K562 (cell line): ENCODE measurements around the gene KCTD6. TPM values are rescaled to one million over a fixed set of nuclear protein-coding genes. Genes with fewer than 3 reads are reported as not detected.
A peak's percentile ranks its signal among the peaks of the same experiment; 100 is the strongest.

Experiments used
- ELF4 ChIP-seq: fragments of 450-650 bp; formaldehyde crosslinking; IDR thresholded peaks from 2 replicates; pipeline ENCODE4 v1.4.0; 2022; ENCODE audit warnings: missing genetic modification characterization
- HNRNPUL1 ChIP-seq: fragments of 200-400 bp; formaldehyde crosslinking; IDR thresholded peaks from 2 replicates; pipeline ENCODE4 v1.6.1; 2017; ENCODE audit warnings: low read length
- MGA ChIP-seq: fragments of 450-650 bp; IDR thresholded peaks from 2 replicates; pipeline ENCODE4 v1.6.1; 2016; ENCODE audit warnings: mild to moderate bottlenecking, moderate library complexity
- NRF1 ChIP-seq, 2 experiments: fragments of 450-650 bp; IDR thresholded peaks in 1 of 2; conservative IDR thresholded peaks in 1 of 2; 2 replicates each; pipeline ENCODE4 v1.6.1; 2014; ENCODE audit warnings: mild to moderate bottlenecking in 2 of 2
- RERE ChIP-seq: sonication (generic); formaldehyde crosslinking; IDR thresholded peaks from 2 replicates; pipeline ENCODE4 v1.8.0; 2023; ENCODE audit warnings: missing genetic modification reagents, mild to moderate bottlenecking, borderline replicate concordance
- SAP30 ChIP-seq: fragments of 200-600 bp; sonication (generic); IDR thresholded peaks from 2 replicates; pipeline ENCODE4 v1.6.1; 2012; ENCODE audit warnings: borderline replicate concordance, low read depth, mild to moderate bottlenecking, moderate library complexity, low read length, control low read depth, inconsistent platforms; ENCODE audit not compliant: insufficient read depth, poor library complexity, severe bottlenecking
- polyA plus RNA-seq, 8 experiments: library from polyadenylated mRNA; depleted of rRNA in 4 of 8; stranded (reverse) in 5 of 8; unstranded in 3 of 8; fragments of >200 nt; fragmentation: Nextera tagmentation in 2 of 8; fragmentation: Illumina TruSeq in 1 of 8; extraction: Ambion mirVana in 2 of 8; extraction: Trizol in 1 of 8; gene quantifications; 2 replicates each; pipeline versions ENCODE4 v1.2.1 to v1.2.3, GENCODE V29; 2011 to 2014; ENCODE audit warnings: inconsistent platforms in 1 of 8, missing spikeins in 1 of 8
- total RNA-seq, 7 experiments: library from RNA; depleted of rRNA in 6 of 7; stranded (reverse); fragments of >200 nt in 6 of 7; fragmentation: Illumina TruSeq in 2 of 7; extraction: Trizol in 2 of 7; gene quantifications; 2 replicates each; pipeline versions ENCODE4 v1.2.1 to v1.2.3, GENCODE V29; 2011 to 2021; ENCODE audit warnings: low replicate concordance in 1 of 7

KCTD6 gene
- total and polyA plus RNA-seq, 9 of the 15 experiments (the other 6 are each of a cell fraction or from before 2014, with no cell fraction given), result 2.1 to 5.9 (median 4.5) TPM

GRCh38 chr3:58463942-58464271, 28.0 kb upstream of the KCTD6 start (continued):
- peak; percentile 45; the same call in 1 of the 2 replicates for TF ChIP-seq MGA
- no peak for TF ChIP-seq HNRNPUL1
- TF ChIP-seq ELF4 (CRISPR knock-in tag), result no peak
- peak in 1 of 2 experiments; percentile 29; a peak in 2 of 4 replicates for TF ChIP-seq NRF1 (conservative IDR thresholded peaks at IDR 0.05 in 1 of 2, IDR thresholded peaks at IDR 0.05 in 1 of 2)
- TF ChIP-seq SAP30, result no peak
- TF ChIP-seq RERE (CRISPR knock-in tag), result no peak
